Esophagus (tissue), 2 donors: ENCODE data around the gene GPR183. TPM values are rescaled to one million over a fixed set of nuclear protein-coding genes. Genes with fewer than 3 reads are reported as not detected.

ENCODE experiments used
- H3K27ac ChIP-seq, 2 donors: one replicate each; pipeline ENCODE4 v1.5.1; 2013; ENCODE audit warnings: low read depth in 2 of 2, mild to moderate bottlenecking in 2 of 2, inconsistent platforms in 1 of 2, low read length in 1 of 2, moderate library complexity in 1 of 2
- H3K27me3 ChIP-seq, 2 donors: one replicate each; pipeline ENCODE4 v1.6.1; 2013; ENCODE audit warnings: low read length in 2 of 2, control low read depth in 1 of 2, mild to moderate bottlenecking in 1 of 2; ENCODE audit not compliant: insufficient read depth in 2 of 2, control insufficient read depth in 1 of 2
- H3K36me3 ChIP-seq, 2 donors: one replicate each; pipeline ENCODE4 v1.6.1; 2013; ENCODE audit warnings: low read length in 1 of 2; ENCODE audit not compliant: control insufficient read depth in 2 of 2, insufficient read depth in 2 of 2
- H3K4me1 ChIP-seq, 2 donors: one replicate each; pipeline ENCODE4 v1.6.1; 2013; ENCODE audit warnings: low read length in 1 of 2; ENCODE audit not compliant: control insufficient read depth in 2 of 2, insufficient read depth in 2 of 2
- H3K4me3 ChIP-seq, 2 donors: one replicate each; pipeline ENCODE4 v1.5.1; 2013; ENCODE audit warnings: low read length in 2 of 2, mild to moderate bottlenecking in 2 of 2, low read depth in 1 of 2, moderate library complexity in 1 of 2
- H3K9me3 ChIP-seq, 2 donors: one replicate each; pipeline ENCODE4 v1.6.1; 2013; ENCODE audit warnings: mild to moderate bottlenecking in 2 of 2, low read depth in 1 of 2, low read length in 1 of 2, moderate library complexity in 1 of 2; ENCODE audit not compliant: control insufficient read depth in 2 of 2, insufficient read depth in 1 of 2
- WGBS, 2 donors: extraction: QIAGEN DNeasy Blood & Tissue Kit; methylation state at CpG; one replicate each; pipeline ENCODE4 v1.1.7; 2013; 5-methylcytosine and 5-hydroxymethylcytosine counted together
- polyA plus RNA-seq, 2 donors: library from polyadenylated mRNA; stranded (reverse); fragments of 200-250 nt; gene quantifications; one replicate each; pipeline ENCODE4 v1.2.3, GENCODE V29; 2013
- donor health status: healthy with polysubstance abuse.
- donor health status: Bipolar disorder and iron deficiency.

The GPR183 gene
- polyA plus RNA-seq, 2 donors, result 1.5 to 2.2 TPM

DNA sequence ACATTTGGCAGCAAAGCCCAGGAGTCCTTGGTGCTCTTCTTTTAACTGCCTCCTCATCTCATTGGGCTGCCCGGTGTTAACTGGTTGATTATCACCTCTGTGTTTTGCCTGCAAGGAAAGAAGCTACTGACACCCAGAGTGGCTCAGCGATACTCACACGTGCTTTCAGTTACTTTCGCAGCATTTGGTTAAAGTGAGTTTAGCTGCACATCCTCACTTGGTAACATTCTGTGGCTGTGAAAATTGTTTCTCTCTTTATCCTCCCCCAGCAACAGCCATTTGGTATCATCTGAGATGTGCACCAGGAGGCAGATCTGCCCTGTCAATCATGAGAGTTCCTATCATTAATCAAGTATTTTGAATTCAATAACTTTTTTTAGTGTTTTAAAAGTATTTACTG lies 44.6 kb upstream of the GPR183 start:
- no peaks in the 10 kb centered on the region for H3K27me3 ChIP-seq
- peaks cover 5 to 17% of the 10 kb centered on the region in 2 donors for H3K4me1 ChIP-seq
- H3K36me3 ChIP-seq, result peaks cover 6 to 24% of the 10 kb centered on the region in 2 donors
- 68 to 70% methylated on average over 4 of the region's 4 CpGs for WGBS, 2 donors
- H3K27ac ChIP-seq, result no peak overlapping the region
- H3K4me3 ChIP-seq, result no peak overlapping the region
- no peaks in the 10 kb centered on the region for H3K9me3 ChIP-seq

GRCh38 chr13:99350191-99350590 lies 43.0 kb upstream of the GPR183 start:
- Histone ChIP-seq H3K9me3 (no peaks in the 10 kb centered on the region), H3K27ac (no peak overlapping the region), H3K4me1 (peaks cover 5 to 8% of the 10 kb centered on the region in 2 donors), H3K36me3 (peaks cover 6 to 26% of the 10 kb centered on the region in 2 donors), H3K27me3 (no peaks in the 10 kb centered on the region), H3K4me3 (no peak overlapping the region)
- WGBS, 2 donors, result 98 to 99% methylated on average over 2 of the region's 2 CpGs

- WGBS, 2 donors, result 91 to 93% methylated on average over 8 of the region's 8 CpGs
- Histone ChIP-seq H3K4me1 (no peaks in the 10 kb centered on the region), H3K27me3 (no peaks in the 10 kb centered on the region), H3K36me3 (peaks cover 9 to 27% of the 10 kb centered on the region in 2 donors), H3K27ac (no peak overlapping the region), H3K9me3 (no peaks in the 10 kb centered on the region), H3K4me3 (no peak overlapping the region)
These were observed 40.8 kb upstream of the GPR183 start for GRCh38 chr13:99347911-99348451.

DNA sequence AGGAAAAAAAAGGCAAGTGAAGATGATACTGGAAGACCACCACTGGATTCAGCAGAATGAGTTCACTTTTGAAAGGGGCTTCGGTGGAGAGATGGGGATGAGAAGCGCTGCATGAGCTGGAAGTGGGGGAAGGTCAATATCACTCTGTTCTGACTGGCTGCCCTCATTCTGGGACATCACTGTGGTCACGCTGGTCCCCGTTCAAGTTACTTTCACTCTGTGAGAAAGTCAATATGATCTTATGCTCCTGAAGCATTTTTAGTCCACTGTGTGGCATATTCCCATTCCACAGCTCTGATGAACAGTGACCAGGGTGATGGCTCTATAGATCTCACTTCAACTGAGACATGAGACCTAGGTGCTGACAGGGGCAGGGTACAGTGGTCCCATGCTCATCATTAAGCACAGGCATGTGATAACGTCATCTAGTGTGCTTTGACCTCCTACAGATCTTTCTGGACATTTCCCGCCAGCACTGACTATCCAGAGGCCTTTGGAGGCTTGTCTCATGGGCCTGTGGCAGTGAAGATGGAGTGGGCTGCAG lies 40.2 kb upstream of the GPR183 start:
- Histone ChIP-seq H3K27ac (no peak overlapping the region), H3K36me3 (peaks cover 9 to 30% of the 10 kb centered on the region in 2 donors), H3K27me3 (no peaks in the 10 kb centered on the region), H3K9me3 (no peaks in the 10 kb centered on the region), H3K4me3 (no peak overlapping the region), H3K4me1 (peaks cover 0 to under 1% of the 10 kb centered on the region in 2 donors)
- WGBS, 2 donors, result 93 to 96% methylated on average over 6 of the region's 6 CpGs

DNA sequence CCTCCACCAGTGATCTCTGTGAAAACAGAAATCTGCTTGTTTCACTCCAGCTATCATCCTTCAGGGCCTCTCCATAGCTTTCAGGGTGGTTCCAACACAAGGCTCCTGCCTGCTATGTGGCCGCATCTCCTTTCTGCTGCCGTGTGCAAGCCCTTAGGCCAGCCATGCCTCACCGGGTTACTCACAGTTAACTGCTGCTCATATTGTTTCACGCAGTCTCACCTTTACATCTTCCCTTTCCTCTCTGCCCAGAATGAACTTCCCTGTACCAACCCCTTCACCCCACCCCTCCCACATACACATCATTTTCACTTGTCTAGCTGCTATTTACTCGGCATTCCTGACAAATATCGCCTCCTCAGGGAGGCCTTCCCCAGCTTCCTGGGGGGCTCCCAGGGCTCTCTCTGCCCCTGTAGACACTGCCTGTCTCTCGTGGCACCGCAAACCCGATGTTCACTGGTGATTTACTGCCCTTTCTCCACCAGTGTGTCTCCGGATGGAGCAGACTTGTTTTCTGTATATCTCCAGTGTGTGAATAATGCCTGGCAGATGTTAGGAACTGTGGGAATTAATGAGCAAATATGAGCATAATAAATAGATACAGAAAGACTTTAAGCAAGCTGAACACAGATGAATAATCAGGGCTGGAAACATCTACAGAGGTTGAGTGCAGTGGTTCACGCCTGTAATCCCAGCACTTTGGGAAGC lies 39.3 kb upstream of the GPR183 start:
- Histone ChIP-seq H3K4me3 (no peak overlapping the region), H3K36me3 (peaks cover 9 to 32% of the 10 kb centered on the region in 2 donors), H3K27me3 (no peaks in the 10 kb centered on the region), H3K4me1 (peaks cover 0 to 3% of the 10 kb centered on the region in 2 donors), H3K9me3 (no peaks in the 10 kb centered on the region), H3K27ac (no peak overlapping the region)
- WGBS, 2 donors, result 82 to 85% methylated on average over 11 of the region's 11 CpGs

GRCh38 chr13:99345345-99345744 lies 38.1 kb upstream of the GPR183 start:
- Histone ChIP-seq H3K27me3 (no peaks in the 10 kb centered on the region), H3K4me1 (peaks cover 0 to 3% of the 10 kb centered on the region in 2 donors), H3K4me3 (no peak overlapping the region), H3K9me3 (no peaks in the 10 kb centered on the region), H3K36me3 (peaks cover 12 to 36% of the 10 kb centered on the region in 2 donors), H3K27ac (no peak overlapping the region)
- 86 to 91% methylated on average over 5 of the region's 5 CpGs for WGBS, 2 donors

DNA sequence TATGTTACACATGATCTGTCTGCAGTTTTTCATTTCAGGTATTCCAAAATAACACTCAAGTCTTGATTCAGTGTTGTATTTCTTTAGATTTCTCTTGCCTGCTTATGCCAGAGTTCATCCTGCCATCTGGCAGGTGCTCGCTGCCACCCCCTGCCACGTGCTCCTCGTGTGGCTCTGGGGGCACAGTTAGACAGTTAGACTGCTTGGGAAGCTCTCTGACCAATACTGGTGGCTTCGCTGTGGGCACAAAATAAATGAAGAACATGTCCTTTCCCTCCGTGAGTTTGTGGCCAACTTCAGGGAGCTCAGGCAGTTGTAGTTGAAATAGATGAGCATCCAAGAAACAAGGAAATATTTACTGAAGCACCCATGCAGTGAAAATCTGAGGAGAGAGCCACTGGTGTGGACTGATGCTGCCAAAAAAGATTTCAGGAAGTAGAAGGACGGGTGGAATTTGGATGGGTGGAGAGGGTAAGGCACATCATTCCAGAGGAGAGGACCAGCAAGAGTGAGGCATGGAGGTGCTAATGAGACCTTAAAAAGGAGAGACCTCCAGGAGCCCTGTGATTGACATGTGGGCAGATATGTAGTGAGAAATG lies 37.5 kb upstream of the GPR183 start:
- Histone ChIP-seq H3K27me3 (no peaks in the 10 kb centered on the region), H3K9me3 (no peaks in the 10 kb centered on the region), H3K27ac (no peak overlapping the region), H3K4me3 (no peak overlapping the region), H3K36me3 (peaks cover 12 to 39% of the 10 kb centered on the region in 2 donors), H3K4me1 (peaks cover 0 to 3% of the 10 kb centered on the region in 2 donors)
- 92 to 94% methylated on average over 6 of the region's 6 CpGs for WGBS, 2 donors

- 75 to 89% methylated on average over 10 of the region's 10 CpGs for WGBS, 2 donors
- no peak overlapping the region for H3K4me3 ChIP-seq
These were observed 35.6 kb upstream of the GPR183 start for GRCh38 chr13:99342723-99343315.

DNA sequence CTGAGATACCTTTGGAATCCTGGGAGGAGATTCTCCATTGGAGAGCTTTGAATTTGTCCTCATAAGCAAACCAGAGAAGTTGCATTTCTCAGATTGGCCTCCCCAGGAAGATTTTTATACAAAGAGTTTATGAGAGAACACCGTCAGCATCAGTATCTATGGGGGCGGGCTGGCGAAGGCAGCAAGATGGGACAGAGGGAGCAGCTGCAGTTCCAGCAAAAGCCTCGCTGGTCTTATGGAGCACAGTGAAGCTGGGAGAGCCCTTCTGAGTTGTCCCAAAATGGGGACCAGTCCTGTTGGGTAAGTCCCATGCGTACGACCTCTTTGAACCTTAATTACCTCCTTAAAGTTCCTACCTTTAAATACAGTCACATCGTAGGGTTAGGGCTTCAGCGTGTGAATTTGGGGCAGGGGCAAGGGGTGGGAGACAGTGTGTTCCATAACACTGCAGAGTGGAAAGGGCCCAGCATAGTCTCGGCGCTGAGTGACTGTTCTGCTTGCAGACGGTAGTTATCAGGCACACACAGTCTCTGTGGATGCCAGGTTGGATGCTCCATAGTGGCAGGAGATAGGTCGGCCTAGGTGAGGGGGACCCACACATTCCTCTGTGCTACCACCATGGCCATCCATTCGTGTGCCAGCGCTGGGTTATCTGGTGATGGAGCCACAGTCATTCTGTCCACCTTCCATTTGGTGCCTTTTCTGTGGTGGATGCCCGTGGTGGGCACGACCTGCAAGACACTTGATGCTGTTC lies 34.9 kb upstream of the GPR183 start:
- 97% methylated on average over 16 of the region's 16 CpGs for WGBS, 2 donors
- peaks cover 0 to 3% of the 10 kb centered on the region in 2 donors for H3K4me1 ChIP-seq
- H3K4me3 ChIP-seq, result no peak overlapping the region
- H3K9me3 ChIP-seq, result no peaks in the 10 kb centered on the region
- H3K36me3 ChIP-seq, result peaks cover 6 to 32% of the 10 kb centered on the region in 2 donors
- no peaks in the 10 kb centered on the region for H3K27me3 ChIP-seq
- no peak overlapping the region for H3K27ac ChIP-seq

More at GRCh38 chr13:99342723-99343315, 35.6 kb upstream of the GPR183 start:
- no peak overlapping the region for H3K27ac ChIP-seq
- H3K27me3 ChIP-seq, result no peaks in the 10 kb centered on the region
- H3K36me3 ChIP-seq, result peaks cover 10 to 34% of the 10 kb centered on the region in 2 donors
- H3K4me1 ChIP-seq, result peaks cover 0 to 3% of the 10 kb centered on the region in 2 donors
- no peaks in the 10 kb centered on the region for H3K9me3 ChIP-seq
